ENCODE measurements around the gene SLC16A1. TPM values are rescaled to one million over a fixed set of nuclear protein-coding genes. Genes with fewer than 3 reads are reported as not detected.

SLC16A1 gene
- total and polyA plus RNA-seq, 2 of the 8 experiments (the other 6 are each of a cell fraction or from before 2014, with no cell fraction given), result 435 to 545 TPM

DNA sequence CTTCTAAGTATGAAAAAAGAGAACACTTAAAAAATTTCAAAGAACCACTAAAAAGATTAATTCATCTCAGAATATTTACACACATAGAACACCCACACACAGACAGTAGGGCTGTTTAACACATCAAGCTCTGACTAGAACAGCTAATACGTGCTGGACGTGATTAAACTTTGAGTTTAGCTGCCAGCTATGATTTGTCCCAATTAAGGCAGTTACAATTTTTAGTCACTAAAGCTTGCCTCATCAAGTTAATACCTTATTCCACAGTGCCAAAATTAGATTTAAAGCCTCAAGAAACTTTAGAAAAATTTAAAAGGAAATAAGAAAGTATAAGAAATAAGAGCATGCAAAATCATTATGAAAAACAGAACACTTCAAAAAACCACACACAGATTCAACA is 18.9 kb downstream of the SLC16A1 start:
- H3K14ac ChIP-seq (ENCODE audit: insufficient read length), result no peak overlapping the region
- H3K27ac ChIP-seq (ENCODE audit: low read depth, low read length), result no peak overlapping the region
- H3K23ac ChIP-seq (ENCODE audit: insufficient read length), result no peak overlapping the region
- H3K27me3 ChIP-seq (replicated peaks in 1 of 4; ENCODE audit: control insufficient read depth in 3 of 4, extremely low read depth in 1 of 4, insufficient read depth in 3 of 4, low read length in 3 of 4), result no peaks in the 10 kb centered on the region
- H4K20me1 ChIP-seq (replicated peaks in 1 of 2; ENCODE audit: control insufficient read depth in 1 of 2, insufficient read depth in 2 of 2, low read length in 2 of 2), result peaks cover 12 to 24% of the 10 kb centered on the region in 2 experiments
- no peak overlapping the region for H3K4ac ChIP-seq (replicated peaks; ENCODE audit: insufficient read length, low read depth, low read length)
- H4K91ac ChIP-seq (replicated peaks; ENCODE audit: insufficient read length, low read length), result no peak overlapping the region
- no peaks in the 10 kb centered on the region for H3K9me3 ChIP-seq (ENCODE audit: insufficient read depth in 2 of 2, low read depth in 1 of 2, low read length in 1 of 2)
- DNase-seq (ENCODE audit: low read depth in 1 of 2, low spot score in 2 of 2) (no peak), FAIRE-seq (no peak)
- no peak overlapping the region for H3K4me3 ChIP-seq (ENCODE audit: extremely low read depth in 1 of 4, insufficient read depth in 2 of 4, low read depth in 3 of 4, low read length in 4 of 4)
- no peak overlapping the region for H3K18ac ChIP-seq (ENCODE audit: extremely low read depth, low read length)
- no peak overlapping the region for H2BK15ac ChIP-seq (ENCODE audit: low read length)
- no peak overlapping the region for H4K8ac ChIP-seq (ENCODE audit: extremely low read depth, insufficient read depth, low read length)
- H3K4me1 ChIP-seq (replicated peaks in 1 of 4; ENCODE audit: control insufficient read depth in 3 of 4, insufficient read depth in 4 of 4, low read length in 3 of 4), result peaks cover 0 to 3% (median 1%) of the 10 kb centered on the region in 4 experiments; a peak in 3 of 7 replicates
- H3K79me2 ChIP-seq (ENCODE audit: control insufficient read depth in 1 of 2, insufficient read depth in 2 of 2, low read length in 2 of 2), result peaks cover 39 to 100% of the 10 kb centered on the region in 2 experiments
- peaks cover 0 to 21% (median 0%) of the 10 kb centered on the region in 4 experiments; a peak in 3 of 8 replicates for H3K36me3 ChIP-seq (ENCODE audit: control insufficient read depth in 2 of 4, insufficient read depth in 4 of 4, low read length in 3 of 4)
- H4K5ac ChIP-seq (ENCODE audit: insufficient read length, low read depth, low read length), result peak overlapping the region; percentile 71
- H3K4me2 ChIP-seq (ENCODE audit: insufficient read depth in 1 of 2, low read depth in 2 of 2, low read length in 2 of 2), result no peak overlapping the region; a peak in 1 of 4 replicates
- H3K9ac ChIP-seq (replicated peaks in 1 of 4; ENCODE audit: extremely low read depth in 1 of 4, low read depth in 3 of 4, low read length in 3 of 4), result no peak overlapping the region
- no peaks in the 10 kb centered on the region for H3K23me2 ChIP-seq (ENCODE audit: low read depth, low read length)
- CTCF ChIA-PET (ENCODE audit: partially characterized antibody), result interaction anchor here (0.8 to 2.1 kb wide), 10 partner anchors 13 to 220 kb away, joined by 3 to 10 read pairs (median 4); partner anchors contain the start of gene LRIG2
- no peak overlapping the region for H2AFZ ChIP-seq (ENCODE audit: low read length)
- 96% methylated on average over 2 of the region's 2 CpGs; no CpG with 5 or more reads in 1 of the 2 experiments for WGBS, 2 experiments (ENCODE audit: extremely low coverage in 1 of 2, insufficient coverage in 1 of 2, insufficient read length in 1 of 2, insufficient replicate concordance in 2 of 2, low coverage in 1 of 2, low lambda C conversion rate in 2 of 2, missing lambda C conversion rate in 1 of 2)
- H2AK5ac ChIP-seq (ENCODE audit: low read depth, low read length), result no peak overlapping the region
- H2BK5ac ChIP-seq (ENCODE audit: low read depth, low read length), result no peak overlapping the region
- no peak overlapping the region for H2BK120ac ChIP-seq (replicated peaks; ENCODE audit: low read depth, low read length)
- no peak overlapping the region for H2BK20ac ChIP-seq (ENCODE audit: low read length)
- H3K56ac ChIP-seq (replicated peaks; ENCODE audit: insufficient read length, low read depth, low read length), result no peak overlapping the region
- no peak overlapping the region for H2BK12ac ChIP-seq (ENCODE audit: low read depth, low read length)
- POLR2A ChIA-PET (ENCODE audit: partially characterized antibody), result interaction anchor here (0.6 to 6.8 kb wide), 13 partner anchors 9 to 136 kb away, joined by 3 to 40 read pairs (median 4); partner anchors contain the start of genes LRIG2 and SLC16A1
- no peaks in the 10 kb centered on the region for H3K79me1 ChIP-seq (ENCODE audit: low read depth, low read length)
- no peak for TF ChIP-seq RAD21 (IDR thresholded peaks at IDR 0.05 in 1 of 2, conservative IDR thresholded peaks at IDR 0.05 in 1 of 2; ENCODE audit: low read depth in 2 of 2, low read length in 2 of 2)
- TF ChIP-seq CREB1 (IDR thresholded peaks at IDR 0.05), result no peak
- no peak for TF ChIP-seq FOSL1 (IDR thresholded peaks at IDR 0.05; ENCODE audit: insufficient read depth, low read depth, low read length)
- TF ChIP-seq, protein P1, sequence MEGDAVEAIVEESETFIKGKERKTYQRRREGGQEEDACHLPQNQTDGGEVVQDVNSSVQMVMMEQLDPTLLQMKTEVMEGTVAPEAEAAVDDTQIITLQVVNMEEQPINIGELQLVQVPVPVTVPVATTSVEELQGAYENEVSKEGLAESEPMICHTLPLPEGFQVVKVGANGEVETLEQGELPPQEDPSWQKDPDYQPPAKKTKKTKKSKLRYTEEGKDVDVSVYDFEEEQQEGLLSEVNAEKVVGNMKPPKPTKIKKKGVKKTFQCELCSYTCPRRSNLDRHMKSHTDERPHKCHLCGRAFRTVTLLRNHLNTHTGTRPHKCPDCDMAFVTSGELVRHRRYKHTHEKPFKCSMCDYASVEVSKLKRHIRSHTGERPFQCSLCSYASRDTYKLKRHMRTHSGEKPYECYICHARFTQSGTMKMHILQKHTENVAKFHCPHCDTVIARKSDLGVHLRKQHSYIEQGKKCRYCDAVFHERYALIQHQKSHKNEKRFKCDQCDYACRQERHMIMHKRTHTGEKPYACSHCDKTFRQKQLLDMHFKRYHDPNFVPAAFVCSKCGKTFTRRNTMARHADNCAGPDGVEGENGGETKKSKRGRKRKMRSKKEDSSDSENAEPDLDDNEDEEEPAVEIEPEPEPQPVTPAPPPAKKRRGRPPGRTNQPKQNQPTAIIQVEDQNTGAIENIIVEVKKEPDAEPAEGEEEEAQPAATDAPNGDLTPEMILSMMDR (IDR thresholded peaks at IDR 0.05; ENCODE audit: control extremely low read depth in 1 of 3, insufficient read depth in 1 of 3, low read depth in 1 of 3, low read length in 3 of 3), result no peak
- no peak for TF ChIP-seq SIN3A (conservative IDR thresholded peaks at IDR 0.05 in 1 of 2, IDR thresholded peaks at IDR 0.05 in 1 of 2; ENCODE audit: low read depth in 1 of 2, low read length in 2 of 2)
- no peak for TF ChIP-seq TAF1 (IDR thresholded peaks at IDR 0.05; ENCODE audit: low read depth, low read length)
- no peak for TF ChIP-seq KDM1A (IDR thresholded peaks at IDR 0.05; ENCODE audit: borderline replicate concordance, low read length)
- TF ChIP-seq BACH1 (IDR thresholded peaks at IDR 0.05; ENCODE audit: low read length), result no peak

Data from H1 (cell line).